ENCODE measurements around the gene NR6A1.
A peak's percentile ranks its signal among the peaks of the same experiment; 100 is the strongest.

NR6A1 gene

GRCh38 chr9:124480621-124480981, 290.5 kb downstream of the NR6A1 start:
- no peak overlapping the region for H3K4me3 ChIP-seq (ENCODE audit: insufficient read length, low read depth)
- peaks cover 34% of the 10 kb centered on the region for H3K4me1 ChIP-seq (ENCODE audit: insufficient read depth, insufficient read length)
- TF ChIP-seq YY1 (IDR thresholded peaks at IDR 0.05; ENCODE audit: insufficient read depth, insufficient read length) (no peak), SUZ12 (IDR thresholded peaks at IDR 0.05; ENCODE audit: extremely low read depth, insufficient read depth, insufficient read length) (no peak), ZNF274 (IDR thresholded peaks at IDR 0.05; ENCODE audit: low read depth, low read length) (no peak)
- no peaks in the 10 kb centered on the region for H3K36me3 ChIP-seq (ENCODE audit: insufficient read depth, insufficient read length, low read length)
- DNase-seq (ENCODE audit: low read depth, low spot score), result peak; percentile 65
- peaks cover 18% of the 10 kb centered on the region for H3K27me3 ChIP-seq (ENCODE audit: insufficient read depth, insufficient read length)
- H3K9ac ChIP-seq (ENCODE audit: insufficient read length, low read depth), result no peak overlapping the region
- H3K9me3 ChIP-seq (ENCODE audit: insufficient read depth, low read length), result no peaks in the 10 kb centered on the region

- Histone ChIP-seq H3K4me3 (ENCODE audit: insufficient read length, low read depth) (no peak overlapping the region), H3K9ac (ENCODE audit: insufficient read length, low read depth) (no peak overlapping the region), H3K4me1 (ENCODE audit: insufficient read depth, insufficient read length) (peaks cover 32% of the 10 kb centered on the region), H3K27me3 (ENCODE audit: insufficient read depth, insufficient read length) (peaks cover 18% of the 10 kb centered on the region), H3K9me3 (ENCODE audit: insufficient read depth, low read length) (no peaks in the 10 kb centered on the region), H3K36me3 (ENCODE audit: insufficient read depth, insufficient read length, low read length) (no peaks in the 10 kb centered on the region)
- DNase-seq (ENCODE audit: low read depth, low spot score), result no peak
- no peak for TF ChIP-seq SUZ12 (IDR thresholded peaks at IDR 0.05; ENCODE audit: extremely low read depth, insufficient read depth, insufficient read length)
- TF ChIP-seq YY1 (IDR thresholded peaks at IDR 0.05; ENCODE audit: insufficient read depth, insufficient read length), result no peak
- no peak for TF ChIP-seq ZNF274 (IDR thresholded peaks at IDR 0.05; ENCODE audit: low read depth, low read length)
These were observed 291.0 kb downstream of the NR6A1 start for GRCh38 chr9:124479947-124480620.

- Histone ChIP-seq H3K4me3 (ENCODE audit: insufficient read length, low read depth) (no peak overlapping the region), H3K9me3 (ENCODE audit: insufficient read depth, low read length) (no peaks in the 10 kb centered on the region), H3K9ac (ENCODE audit: insufficient read length, low read depth) (no peak overlapping the region), H3K4me1 (ENCODE audit: insufficient read depth, insufficient read length) (peaks cover 39% of the 10 kb centered on the region), H3K36me3 (ENCODE audit: insufficient read depth, insufficient read length, low read length) (no peaks in the 10 kb centered on the region), H3K27me3 (ENCODE audit: insufficient read depth, insufficient read length) (peaks cover 18% of the 10 kb centered on the region)
- no peak for TF ChIP-seq YY1 (IDR thresholded peaks at IDR 0.05; ENCODE audit: insufficient read depth, insufficient read length)
- TF ChIP-seq ZNF274 (IDR thresholded peaks at IDR 0.05; ENCODE audit: low read depth, low read length), result no peak
- TF ChIP-seq SUZ12 (IDR thresholded peaks at IDR 0.05; ENCODE audit: extremely low read depth, insufficient read depth, insufficient read length), result no peak
- DNase-seq (ENCODE audit: low read depth, low spot score), result no peak
These were observed 291.7 kb downstream of the NR6A1 start for GRCh38 chr9:124479371-124479770.

GRCh38 chr9:124478354-124478753, 292.8 kb downstream of the NR6A1 start:
- no peak for DNase-seq (ENCODE audit: low read depth, low spot score)
- peaks cover 18% of the 10 kb centered on the region for H3K27me3 ChIP-seq (ENCODE audit: insufficient read depth, insufficient read length)
- peak overlapping the region; percentile 81 for H3K9ac ChIP-seq (ENCODE audit: insufficient read length, low read depth)
- peak overlapping the region; percentile 24 for H3K4me3 ChIP-seq (ENCODE audit: insufficient read length, low read depth)
- TF ChIP-seq ZNF274 (IDR thresholded peaks at IDR 0.05; ENCODE audit: low read depth, low read length), result no peak
- no peak for TF ChIP-seq YY1 (IDR thresholded peaks at IDR 0.05; ENCODE audit: insufficient read depth, insufficient read length)
- TF ChIP-seq SUZ12 (IDR thresholded peaks at IDR 0.05; ENCODE audit: extremely low read depth, insufficient read depth, insufficient read length), result no peak
- no peaks in the 10 kb centered on the region for H3K36me3 ChIP-seq (ENCODE audit: insufficient read depth, insufficient read length, low read length)
- H3K4me1 ChIP-seq (ENCODE audit: insufficient read depth, insufficient read length), result peaks cover 43% of the 10 kb centered on the region
- H3K9me3 ChIP-seq (ENCODE audit: insufficient read depth, low read length), result no peaks in the 10 kb centered on the region

GRCh38 chr9:124477648-124478285, 293.3 kb downstream of the NR6A1 start:
- Histone ChIP-seq H3K4me3 (ENCODE audit: insufficient read length, low read depth) (peak overlapping the region; percentile 29), H3K36me3 (ENCODE audit: insufficient read depth, insufficient read length, low read length) (no peaks in the 10 kb centered on the region), H3K27me3 (ENCODE audit: insufficient read depth, insufficient read length) (peaks cover 18% of the 10 kb centered on the region), H3K9ac (ENCODE audit: insufficient read length, low read depth) (peak overlapping the region; percentile 81), H3K9me3 (ENCODE audit: insufficient read depth, low read length) (no peaks in the 10 kb centered on the region), H3K4me1 (ENCODE audit: insufficient read depth, insufficient read length) (peaks cover 45% of the 10 kb centered on the region)
- no peak for DNase-seq (ENCODE audit: low read depth, low spot score)
- TF ChIP-seq ZNF274 (IDR thresholded peaks at IDR 0.05; ENCODE audit: low read depth, low read length) (no peak), SUZ12 (IDR thresholded peaks at IDR 0.05; ENCODE audit: extremely low read depth, insufficient read depth, insufficient read length) (no peak), YY1 (IDR thresholded peaks at IDR 0.05; ENCODE audit: insufficient read depth, insufficient read length) (no peak)

- Histone ChIP-seq H3K4me1 (ENCODE audit: insufficient read depth, insufficient read length) (peaks cover 47% of the 10 kb centered on the region), H3K4me3 (ENCODE audit: insufficient read length, low read depth) (peak overlapping the region; percentile 29), H3K36me3 (ENCODE audit: insufficient read depth, insufficient read length, low read length) (no peaks in the 10 kb centered on the region), H3K9me3 (ENCODE audit: insufficient read depth, low read length) (no peaks in the 10 kb centered on the region), H3K27me3 (ENCODE audit: insufficient read depth, insufficient read length) (peaks cover 18% of the 10 kb centered on the region), H3K9ac (ENCODE audit: insufficient read length, low read depth) (peak overlapping the region; percentile 75)
- TF ChIP-seq YY1 (IDR thresholded peaks at IDR 0.05; ENCODE audit: insufficient read depth, insufficient read length), result no peak
- DNase-seq (ENCODE audit: low read depth, low spot score), result no peak
These were observed 293.9 kb downstream of the NR6A1 start for GRCh38 chr9:124477211-124477647.

- Histone ChIP-seq H3K27me3 (ENCODE audit: insufficient read depth, insufficient read length) (peaks cover 18% of the 10 kb centered on the region), H3K4me1 (ENCODE audit: insufficient read depth, insufficient read length) (peaks cover 41% of the 10 kb centered on the region), H3K9ac (ENCODE audit: insufficient read length, low read depth) (peak overlapping the region; percentile 75), H3K4me3 (ENCODE audit: insufficient read length, low read depth) (no peak overlapping the region), H3K36me3 (ENCODE audit: insufficient read depth, insufficient read length, low read length) (no peaks in the 10 kb centered on the region), H3K9me3 (ENCODE audit: insufficient read depth, low read length) (no peaks in the 10 kb centered on the region)
- DNase-seq (ENCODE audit: low read depth, low spot score), result no peak
- TF ChIP-seq YY1 (IDR thresholded peaks at IDR 0.05; ENCODE audit: insufficient read depth, insufficient read length), result no peak
- no peak for TF ChIP-seq ZNF274 (IDR thresholded peaks at IDR 0.05; ENCODE audit: low read depth, low read length)
- no peak for TF ChIP-seq SUZ12 (IDR thresholded peaks at IDR 0.05; ENCODE audit: extremely low read depth, insufficient read depth, insufficient read length)
These were observed 295.0 kb downstream of the NR6A1 start for GRCh38 chr9:124475868-124476690.
